ENCODE data around the gene C20orf204. TPM values are rescaled to one million over a fixed set of nuclear protein-coding genes. Genes with fewer than 3 reads are reported as not detected.
"Not testable (repeated sequence)": the region's sequence is repeated elsewhere in the genome, so short reads cannot be mapped to it uniquely, and the experiment has no call there.

Gene C20orf204
- polyA plus RNA-seq, 4 donors, result 0.91 to 2.4 (median 1.6) TPM

DNA sequence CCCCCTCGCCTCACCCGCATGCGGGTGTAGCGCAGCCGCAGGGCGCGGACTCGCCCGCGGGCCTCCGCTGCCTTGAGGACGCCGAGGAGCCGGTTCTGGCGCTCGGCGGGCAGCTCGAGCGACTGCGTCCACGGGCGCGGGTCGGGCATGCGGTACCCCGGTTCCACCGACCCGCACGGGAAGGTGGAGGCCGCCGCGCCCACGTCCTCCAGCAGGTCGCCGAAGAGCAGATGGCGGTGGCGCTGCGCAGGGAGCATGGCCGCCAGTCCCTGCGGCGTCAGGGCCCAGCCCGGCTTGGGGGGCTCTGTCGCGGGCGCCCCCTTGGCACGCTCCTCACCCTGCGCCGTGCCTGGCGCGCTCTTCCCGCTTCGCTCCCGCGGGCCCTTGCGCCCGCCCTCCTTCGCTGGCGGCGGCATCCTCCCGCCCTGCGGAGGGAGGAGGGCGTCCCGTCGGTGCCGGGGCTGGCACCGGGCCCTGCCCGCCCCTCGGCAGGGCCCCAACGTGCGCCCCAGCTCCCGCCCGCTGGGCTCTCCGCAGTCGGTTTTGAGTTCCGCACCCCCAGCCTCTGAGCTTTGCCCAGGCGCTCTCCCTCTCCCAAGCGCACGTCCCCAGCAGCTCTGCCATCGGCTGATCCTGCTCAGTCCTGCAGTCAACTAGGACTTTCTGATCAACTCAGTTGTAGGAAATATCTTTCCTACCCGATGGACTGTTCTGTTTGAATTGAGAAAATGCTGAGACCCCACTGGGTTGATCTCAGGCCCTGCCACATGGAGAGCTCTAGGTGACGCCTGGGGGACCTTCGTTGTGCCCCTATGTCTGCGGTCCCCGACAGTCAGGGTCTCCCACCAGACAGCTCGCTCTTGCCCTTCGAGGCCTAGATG, 48.1 kb downstream of the C20orf204 start, which contains the start of gene LKAAEAR1:
Gene LKAAEAR1 (minus strand): TSS at position 595 of the 881 bp plus-strand sequence. CDS start 179 bp downstream, at position 416.
- no peak within 1 kb of the TSS for H3K27ac ChIP-seq (ENCODE audit: low read depth in 1 of 3, low read length in 2 of 3)
- peaks cover 4 to 66% (median 18%) of the 10 kb centered on the region in 3 donors for H3K27me3 ChIP-seq (ENCODE audit: control insufficient read depth in 3 of 3, insufficient read depth in 3 of 3, low read length in 3 of 3)
- WGBS, 3 donors, result 2 to 3% (median 3%) methylated on average over 57 to 86 of the region's 86 CpGs
- peak within 1 kb of the TSS in 2 of 3 donors; percentile 1 to 44 for H3K4me3 ChIP-seq (ENCODE audit: low read depth in 1 of 3, low read length in 3 of 3)
- peak in 1 of 2 donors; percentile 47 for DNase-seq
- peaks cover 0 to 12% of the 10 kb centered on the region in 2 donors for H3K9me3 ChIP-seq (ENCODE audit: control insufficient read depth in 2 of 2, insufficient read depth in 1 of 2, low read depth in 1 of 2, low read length in 1 of 2)
- H3K4me1 ChIP-seq (ENCODE audit: control insufficient read depth in 3 of 3, insufficient read depth in 2 of 3, low read depth in 1 of 3, low read length in 2 of 3), result peaks cover 0 to 16% (median 0%) of the 10 kb centered on the region in 3 donors
- no peaks in the 10 kb centered on the region for H3K36me3 ChIP-seq (ENCODE audit: control insufficient read depth in 3 of 3, insufficient read depth in 2 of 3, low read depth in 1 of 3, low read length in 3 of 3)
- FAIRE-seq, result no peak

DNA sequence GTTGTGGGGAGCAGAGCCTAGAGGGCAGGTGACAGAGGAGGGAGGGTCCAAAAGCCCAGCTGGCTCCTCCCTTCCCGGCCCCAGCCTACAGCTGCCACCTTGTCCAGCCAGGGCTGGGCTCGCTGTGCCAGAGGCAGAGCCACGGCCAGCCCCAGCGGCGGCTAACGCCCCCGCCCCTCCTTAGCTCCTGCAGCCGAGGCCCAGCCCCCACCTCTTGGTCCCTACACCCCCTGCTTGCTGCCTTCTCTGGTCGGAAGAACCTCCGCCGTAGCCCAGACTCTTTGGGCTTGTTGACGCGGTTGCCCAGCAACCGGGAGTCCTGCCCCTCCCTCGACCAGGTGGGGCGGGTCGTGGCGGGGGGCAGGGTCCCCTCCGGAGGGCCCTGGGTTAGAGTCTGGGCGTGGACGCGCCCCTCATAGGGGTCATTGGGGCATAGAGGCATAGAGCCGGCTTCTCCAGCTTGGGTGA, 48.7 kb downstream of the C20orf204 start:
- Histone ChIP-seq H3K4me3 (ENCODE audit: low read depth in 1 of 3, low read length in 3 of 3) (no peak overlapping the region), H3K9me3 (ENCODE audit: control insufficient read depth in 2 of 2, insufficient read depth in 1 of 2, low read depth in 1 of 2, low read length in 1 of 2) (peaks cover 0 to 12% of the 10 kb centered on the region in 2 donors), H3K36me3 (ENCODE audit: control insufficient read depth in 3 of 3, insufficient read depth in 2 of 3, low read depth in 1 of 3, low read length in 3 of 3) (no peaks in the 10 kb centered on the region), H3K27ac (ENCODE audit: low read depth in 1 of 3, low read length in 2 of 3) (no peak overlapping the region), H3K27me3 (ENCODE audit: control insufficient read depth in 3 of 3, insufficient read depth in 3 of 3, low read length in 3 of 3) (peaks cover 4 to 67% (median 18%) of the 10 kb centered on the region in 3 donors), H3K4me1 (ENCODE audit: control insufficient read depth in 3 of 3, insufficient read depth in 2 of 3, low read depth in 1 of 3, low read length in 2 of 3) (peaks cover 0 to 12% (median 0%) of the 10 kb centered on the region in 3 donors)
- DNase-seq, result peak in 1 of 2 donors; percentile 30
- WGBS, 3 donors, result 3 to 12% (median 12%) methylated on average over 19 to 23 of the region's 23 CpGs
- no peak for FAIRE-seq

DNA sequence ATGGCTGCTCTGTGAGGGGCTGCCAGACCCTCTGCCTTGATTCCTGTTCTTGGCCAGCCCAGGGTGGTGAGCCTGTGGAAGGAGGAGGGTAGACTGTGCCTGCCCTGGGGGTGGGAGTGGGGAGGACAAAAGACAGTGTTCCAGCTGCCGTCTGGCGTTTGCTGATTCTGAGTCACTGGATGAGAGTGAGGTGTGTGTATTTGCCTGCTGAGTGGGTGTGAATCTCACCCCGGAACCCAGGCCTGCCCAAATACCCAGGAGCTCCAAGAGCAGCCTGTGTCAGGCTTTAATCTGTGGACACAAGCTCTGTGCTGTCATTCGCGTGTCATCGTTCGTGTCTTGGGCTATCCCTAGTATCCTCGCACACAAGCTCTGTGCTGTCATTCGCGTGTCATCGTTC, 50.8 kb downstream of the C20orf204 start:
- DNase-seq, result no peak
- Histone ChIP-seq H3K4me1 (ENCODE audit: control insufficient read depth in 3 of 3, insufficient read depth in 2 of 3, low read depth in 1 of 3, low read length in 2 of 3) (peaks cover 0 to 8% (median 0%) of the 10 kb centered on the region in 3 donors), H3K27me3 (ENCODE audit: control insufficient read depth in 3 of 3, insufficient read depth in 3 of 3, low read length in 3 of 3) (peaks cover 4 to 58% (median 18%) of the 10 kb centered on the region in 3 donors), H3K27ac (ENCODE audit: low read depth in 1 of 3, low read length in 2 of 3) (no peak overlapping the region), H3K36me3 (ENCODE audit: control insufficient read depth in 3 of 3, insufficient read depth in 2 of 3, low read depth in 1 of 3, low read length in 3 of 3) (no peaks in the 10 kb centered on the region), H3K9me3 (ENCODE audit: control insufficient read depth in 2 of 2, insufficient read depth in 1 of 2, low read depth in 1 of 2, low read length in 1 of 2) (peaks cover 0 to 12% of the 10 kb centered on the region in 2 donors), H3K4me3 (ENCODE audit: low read depth in 1 of 3, low read length in 3 of 3) (no peak overlapping the region)
- FAIRE-seq, result no peak
- WGBS, 3 donors, result 88 to 94% (median 92%) methylated on average over 7 to 9 of the region's 11 CpGs

DNA sequence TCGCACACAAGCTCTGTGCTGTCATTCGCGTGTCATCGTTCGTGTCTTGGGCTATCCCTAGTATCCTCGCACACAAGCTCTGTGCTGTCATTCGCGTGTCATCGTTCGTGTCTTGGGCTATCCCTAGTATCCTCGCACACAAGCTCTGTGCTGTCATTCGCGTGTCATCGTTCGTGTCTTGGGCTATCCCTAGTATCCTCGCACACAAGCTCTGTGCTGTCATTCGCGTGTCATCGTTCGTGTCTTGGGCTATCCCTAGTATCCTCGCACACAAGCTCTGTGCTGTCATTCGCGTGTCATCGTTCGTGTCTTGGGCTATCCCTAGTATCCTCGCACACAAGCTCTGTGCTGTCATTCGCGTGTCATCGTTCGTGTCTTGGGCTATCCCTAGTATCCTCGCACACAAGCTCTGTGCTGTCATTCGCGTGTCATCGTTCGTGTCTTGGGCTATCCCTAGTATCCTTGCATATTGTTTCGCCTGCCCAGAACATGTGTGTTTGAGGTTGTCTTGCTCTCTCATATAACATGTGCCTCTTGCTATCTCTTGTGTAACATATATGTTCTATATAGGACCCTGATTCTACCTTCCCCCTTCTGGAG, 51.3 kb downstream of the C20orf204 start:
- not testable (repeated sequence) for H3K4me1 ChIP-seq (ENCODE audit: control insufficient read depth in 3 of 3, insufficient read depth in 2 of 3, low read depth in 1 of 3, low read length in 2 of 3); FAIRE-seq; H3K4me3 ChIP-seq (ENCODE audit: low read depth in 1 of 3, low read length in 3 of 3); H3K36me3 ChIP-seq (ENCODE audit: control insufficient read depth in 3 of 3, insufficient read depth in 2 of 3, low read depth in 1 of 3, low read length in 3 of 3); H3K27ac ChIP-seq (ENCODE audit: low read depth in 1 of 3, low read length in 2 of 3); DNase-seq
- Histone ChIP-seq H3K27me3 (ENCODE audit: control insufficient read depth in 3 of 3, insufficient read depth in 3 of 3, low read length in 3 of 3) (peaks cover 4 to 56% (median 18%) of the 10 kb centered on the region in 3 donors), H3K9me3 (ENCODE audit: control insufficient read depth in 2 of 2, insufficient read depth in 1 of 2, low read depth in 1 of 2, low read length in 1 of 2) (peaks cover 0 to 12% of the 10 kb centered on the region in 2 donors)
- 93 to 95% (median 93%) methylated on average over 6 of the region's 36 CpGs for WGBS, 3 donors

DNA sequence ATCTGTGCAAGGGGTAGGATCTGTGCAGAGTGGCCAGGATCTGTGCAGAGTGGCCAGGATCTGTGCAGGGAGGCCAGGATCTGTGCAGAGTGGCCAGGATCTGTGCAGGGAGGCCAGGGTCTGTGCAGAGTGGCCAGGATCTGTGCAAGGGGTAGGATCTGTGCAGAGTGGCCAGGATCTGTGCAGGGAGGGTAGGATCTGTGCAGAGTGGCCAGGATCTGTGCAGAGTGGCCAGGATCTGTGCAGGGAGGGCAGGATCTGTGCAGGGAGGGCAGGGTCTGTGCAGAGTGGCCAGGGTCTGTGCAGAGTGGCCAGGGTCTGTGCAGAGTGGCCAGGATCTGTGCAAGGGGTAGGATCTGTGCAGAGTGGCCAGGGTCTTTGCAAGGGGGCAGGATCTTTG, 52.6 kb downstream of the C20orf204 start:
- H3K27ac ChIP-seq (ENCODE audit: low read depth in 1 of 3, low read length in 2 of 3); H3K36me3 ChIP-seq (ENCODE audit: control insufficient read depth in 3 of 3, insufficient read depth in 2 of 3, low read depth in 1 of 3, low read length in 3 of 3); DNase-seq; H3K4me1 ChIP-seq (ENCODE audit: control insufficient read depth in 3 of 3, insufficient read depth in 2 of 3, low read depth in 1 of 3, low read length in 2 of 3); H3K4me3 ChIP-seq (ENCODE audit: low read depth in 1 of 3, low read length in 3 of 3): not testable (repeated sequence)
- H3K9me3 ChIP-seq (ENCODE audit: control insufficient read depth in 2 of 2, insufficient read depth in 1 of 2, low read depth in 1 of 2, low read length in 1 of 2), result peaks cover 0 to 12% of the 10 kb centered on the region in 2 donors
- H3K27me3 ChIP-seq (ENCODE audit: control insufficient read depth in 3 of 3, insufficient read depth in 3 of 3, low read length in 3 of 3), result peaks cover 4 to 51% (median 14%) of the 10 kb centered on the region in 3 donors
- FAIRE-seq, result peak; percentile 5

Other genes with a start within 250 kb of the C20orf204 start
- gene ZBTB46, start 204.9 kb upstream of the C20orf204 start, polyA plus RNA-seq, result 1 to 10 TPM in 3 of 4 donors, not detected in 1; 1.1 to 3.1 (median 2.6) TPM
- gene ABHD16B, start 174.7 kb upstream of the C20orf204 start, polyA plus RNA-seq, result under 1 TPM in 2 of 4 donors, not detected in 2; 0.34 to 0.67 TPM
- gene TPD52L2, start 170.9 kb upstream of the C20orf204 start, polyA plus RNA-seq, result 10 to 100 TPM; 65.6 to 87.7 (median 70.0) TPM
- gene DNAJC5, start 141.1 kb upstream of the C20orf204 start, polyA plus RNA-seq, result 10 to 100 TPM; 20.6 to 52.3 (median 40.3) TPM
- gene UCKL1, start 79.8 kb upstream of the C20orf204 start, polyA plus RNA-seq, result 100 to 1,000 TPM in 1 of 4 donors, 10 to 100 TPM in 3; 47.1 to 131 (median 64.9) TPM
- 1 to 10 TPM; 2.5 to 5.0 (median 3.6) TPM for gene ZNF512B, start 66.3 kb upstream of the C20orf204 start, polyA plus RNA-seq
- gene SAMD10, start 56.5 kb upstream of the C20orf204 start, polyA plus RNA-seq, result 1 to 10 TPM; 3.6 to 7.3 (median 5.2) TPM
- 10 to 100 TPM; 35.3 to 61.2 (median 48.1) TPM for gene PRPF6, start 55.0 kb upstream of the C20orf204 start, polyA plus RNA-seq
- gene SOX18, start 13.5 kb downstream of the C20orf204 start, polyA plus RNA-seq, result 10 to 100 TPM in 1 of 4 donors, 1 to 10 TPM in 2, under 1 TPM in 1; 0.67 to 26.8 (median 2.9) TPM
- 10 to 100 TPM in 2 of 4 donors, 1 to 10 TPM in 2; 7.8 to 28.5 (median 12.6) TPM for gene TCEA2, start 27.0 kb downstream of the C20orf204 start, polyA plus RNA-seq
- gene RGS19, start 43.3 kb downstream of the C20orf204 start, polyA plus RNA-seq, result 10 to 100 TPM in 1 of 4 donors, 1 to 10 TPM in 3; 1.8 to 10.8 (median 6.2) TPM
- gene OPRL1, start 43.9 kb downstream of the C20orf204 start, polyA plus RNA-seq, result under 1 TPM in 2 of 4 donors, not detected in 2; 0.30 to 0.61 TPM
- under 1 TPM in 1 of 4 donors, not detected in 3; 0.09 TPM for gene LKAAEAR1, start 48.2 kb downstream of the C20orf204 start, polyA plus RNA-seq
- not detected for gene NPBWR2, start 71.4 kb downstream of the C20orf204 start, polyA plus RNA-seq
- under 1 TPM in 2 of 4 donors, not detected in 2; 0.63 to 0.77 TPM for gene MYT1, start 128.3 kb downstream of the C20orf204 start, polyA plus RNA-seq
- 10 to 100 TPM; 15.7 to 80.0 (median 21.1) TPM for gene PCMTD2, start 219.6 kb downstream of the C20orf204 start, polyA plus RNA-seq

Data from small intestine (tissue), 7 donors.